HCT116 (cell line): Measurements from ENCODE around the gene ZNFX1. TPM values are rescaled to one million over a fixed set of nuclear protein-coding genes. Genes with fewer than 3 reads are reported as not detected.

ENCODE experiments used
- ATAC-seq: fragments of 200-7000 bp; cut with Tn5 transposase; 2 replicates; pipeline ENCODE4 v1.9.1; 2020; ENCODE audit warnings: mild to moderate bottlenecking, moderate library complexity
- BruUV-seq: library from RNA; stranded (reverse); fragments of 400-500 nt; replicated peaks from 2 replicates; lab custom pipeline; 2021; lab: Mats Ljungman, UMichigan
- CTCF ChIA-PET: fragments of 300-600 bp; sonication (Branson Sonifier 250); formaldehyde crosslinking; loops from one replicate; lab custom pipeline; 2021; ENCODE audit warnings: antibody characterized with exemption; lab: Charles Lee
- POLR2A ChIA-PET: fragments of 300-600, 350-600 bp; sonication (Branson Sonifier 250); formaldehyde crosslinking; loops from one replicate; lab custom pipeline; 2021; ENCODE audit warnings: antibody characterized with exemption; lab: Charles Lee
- RAD21 ChIA-PET, 2 experiments: fragments of 300-600 bp; sonication (Branson Sonifier 250); formaldehyde crosslinking; loops; one replicate each; lab custom pipeline; 2023; ENCODE audit warnings: low total read pairs in 2 of 2; ENCODE audit not compliant: uncharacterized antibody in 2 of 2, unreplicated experiment in 2 of 2, low non-redundant PET in 1 of 2; lab: Charles Lee
- DNase-seq: peaks from one replicate; pipeline ENCODE4 v3.0.0-alpha.2; 2010; ENCODE audit warnings: low read depth, low spot score
- H2AFZ ChIP-seq: fragments of 200-600 bp; shearing (Covaris generic), sonication (generic); 2 replicates; pipeline ENCODE4 v1.6.1; 2017; ENCODE audit warnings: low read depth, mixed run types, mixed read lengths, antibody characterized with exemption, low read length; ENCODE audit not compliant: poor library complexity, severe bottlenecking
- H3K27ac ChIP-seq: 2 replicates; pipeline ENCODE4 v1.5.1; 2012; ENCODE audit warnings: low read depth, low read length
- H3K27me3 ChIP-seq: fragments of 200-600 bp; sonication (generic); 2 replicates; pipeline ENCODE4 v1.6.1; 2016; ENCODE audit warnings: mixed run types, low read length, mixed read lengths; ENCODE audit not compliant: insufficient read depth
- H3K36me3 ChIP-seq, 2 experiments: fragments of 200-500 bp in 1 of 2; fragments of 200-600 bp in 1 of 2; sonication (Bioruptor generic) in 1 of 2; sonication (generic) in 1 of 2; 2 replicates each; pipeline versions ENCODE4 v1.5.1 to v1.6.1; 2014 to 2016; ENCODE audit warnings: low read length in 2 of 2, inconsistent platforms in 1 of 2, mixed read lengths in 1 of 2, mixed run types in 1 of 2; ENCODE audit not compliant: insufficient read depth in 2 of 2, control insufficient read depth in 1 of 2
- H3K4me1 ChIP-seq, 2 experiments: fragments of 200-600 bp in 1 of 2; sonication (generic) in 1 of 2; 2 replicates each; pipeline versions ENCODE4 v1.5.1 to v1.6.1; 2012 to 2017; ENCODE audit warnings: low read length in 2 of 2, inconsistent platforms in 1 of 2, mild to moderate bottlenecking in 1 of 2, mixed read lengths in 1 of 2, mixed run types in 1 of 2, moderate library complexity in 1 of 2; ENCODE audit not compliant: insufficient read depth in 2 of 2, control insufficient read depth in 1 of 2
- H3K4me2 ChIP-seq: fragments of 200-600 bp; sonication (generic); 2 replicates; pipeline ENCODE4 v1.6.1; 2017; ENCODE audit warnings: mixed run types, low read length, mixed read lengths
- H3K4me3 ChIP-seq, 2 experiments: fragments of 200-600 bp in 1 of 2; sonication (generic) in 1 of 2; replicated peaks in 1 of 2; 2 replicates each; pipeline ENCODE4 v1.5.1; 2011 to 2016; ENCODE audit warnings: low read length in 2 of 2, control low read depth in 1 of 2, low read depth in 1 of 2, mild to moderate bottlenecking in 1 of 2, mixed read lengths in 1 of 2, mixed run types in 1 of 2
- H3K79me2 ChIP-seq: fragments of 200-600 bp; sonication (generic); 2 replicates; pipeline ENCODE4 v1.6.1; 2017; ENCODE audit warnings: mild to moderate bottlenecking, mixed run types, low read length, moderate library complexity, mixed read lengths; ENCODE audit not compliant: insufficient read depth
- H3K9ac ChIP-seq: fragments of 200-600 bp; sonication (generic); 2 replicates; pipeline ENCODE4 v1.6.1; 2016; ENCODE audit warnings: low read length, mixed read lengths
- H3K9me2 ChIP-seq: fragments of 200-600 bp; sonication (generic), shearing (Covaris generic); 2 replicates; pipeline ENCODE4 v1.6.1; 2017; ENCODE audit warnings: mixed run types, mild to moderate bottlenecking, moderate library complexity; ENCODE audit not compliant: insufficient read depth
- H3K9me3 ChIP-seq, 2 experiments: fragments of 200-500 bp in 1 of 2; fragments of 200-600 bp in 1 of 2; sonication (Bioruptor generic) in 1 of 2; sonication (generic) in 1 of 2; 2 replicates each; pipeline ENCODE4 v1.6.1; 2014 to 2017; ENCODE audit warnings: low read length in 2 of 2, mixed read lengths in 2 of 2, inconsistent platforms in 1 of 2, low read depth in 1 of 2, mild to moderate bottlenecking in 1 of 2, mixed run types in 1 of 2, moderate library complexity in 1 of 2; ENCODE audit not compliant: control insufficient read depth in 1 of 2, insufficient read depth in 1 of 2
- H4K20me1 ChIP-seq: fragments of 200-600 bp; sonication (generic), shearing (Covaris generic); 2 replicates; pipeline ENCODE4 v1.6.1; 2017; ENCODE audit warnings: mixed run types, mild to moderate bottlenecking, moderate library complexity; ENCODE audit not compliant: insufficient read depth
- CTCF ChIP-seq, 3 experiments: fragments of 200-600 bp in 1 of 3; sonication (generic) in 1 of 3; IDR thresholded peaks in 2 of 3; conservative IDR thresholded peaks in 1 of 3; 2 replicates each; pipeline ENCODE4 v1.5.1; 2012 to 2017; ENCODE audit warnings: low read depth in 2 of 3, low read length in 2 of 3, antibody characterized with exemption in 1 of 3, borderline replicate concordance in 1 of 3, control low read depth in 1 of 3, mild to moderate bottlenecking in 1 of 3, mixed read lengths in 1 of 3, mixed run types in 1 of 3, moderate library complexity in 1 of 3; ENCODE audit not compliant: insufficient read depth in 1 of 3
- EGR1 ChIP-seq: IDR thresholded peaks from 2 replicates; pipeline ENCODE4 v1.6.1; 2012; ENCODE audit warnings: low read depth
- EZH2 ChIP-seq: fragments of 200-600 bp; sonication (generic); IDR thresholded peaks from 2 replicates; pipeline ENCODE4 v1.6.1; 2017; ENCODE audit warnings: antibody characterized with exemption, mixed run types
- POLR2A ChIP-seq: IDR thresholded peaks from 2 replicates; pipeline ENCODE4 v1.7.0; 2011; ENCODE audit warnings: borderline replicate concordance; ENCODE audit not compliant: insufficient read depth, insufficient read length; ENCODE audit errors: extremely low read depth
- REST ChIP-seq: IDR thresholded peaks from 2 replicates; pipeline ENCODE4 v1.6.1; 2012; ENCODE audit warnings: low read depth
- SIN3A ChIP-seq: IDR thresholded peaks from 2 replicates; pipeline ENCODE4 v1.6.1; 2012; ENCODE audit warnings: low read depth
- ZFX ChIP-seq: fragments of 450-650 bp; IDR thresholded peaks from 2 replicates; pipeline ENCODE4 v1.6.1; 2017
- intact Hi-C: fragments of 100-400 bp; cut with micrococcal nuclease; formaldehyde crosslinking; loops from 2 replicates; pipeline ENCODE4 v1.10.0; 2022
- total RNA-seq: library from RNA; stranded (reverse); gene quantifications from one replicate; pipeline ENCODE4 v1.2.1, GENCODE V29; 2021; ENCODE audit not compliant: unreplicated experiment

Gene ZNFX1
- total RNA-seq, 1 experiment from 2014 or later = 24.1 TPM

- Histone ChIP-seq H3K9ac (no peak overlapping the region), H3K4me3 (no peak overlapping the region), H2AFZ (no peak overlapping the region), H3K79me2 (peaks cover 95% of the 10 kb centered on the region), H3K36me3 (peaks cover 49 to 69% of the 10 kb centered on the region in 2 experiments)
- CTCF ChIA-PET = no interaction called here
- ATAC-seq = no peak
- TF ChIP-seq CTCF (IDR thresholded peaks at IDR 0.05 in 2 of 3, conservative IDR thresholded peaks at IDR 0.05 in 1 of 3; ENCODE audit: borderline replicate concordance in 1 of 3, insufficient read depth in 1 of 3, low read depth in 2 of 3, low read length in 2 of 3) = no peak
- no peak for TF ChIP-seq EGR1
- no peak for TF ChIP-seq SIN3A
- no peak for TF ChIP-seq EZH2
- TF ChIP-seq ZFX = no peak
- TF ChIP-seq POLR2A = no peak
- no peak for TF ChIP-seq REST
- TF ChIP-seq, all 23 proteins: peak for 0
- intact Hi-C loops = no loop called here
- no peaks in the 10 kb centered on the region for H3K9me3 ChIP-seq
- no peaks in the 10 kb centered on the region for H3K27me3 ChIP-seq
- ChIA-PET POLR2A (interaction anchor here (0.7 kb wide), 1 partner anchor 560 kb away, joined by 3 read pairs; no protein-coding TSS in a partner anchor), RAD21 (no interaction called here)
- no peak overlapping the region for H3K27ac ChIP-seq
- H3K9me2 ChIP-seq = no peaks in the 10 kb centered on the region
- H3K4me1 ChIP-seq = peaks cover 4% of the 10 kb centered on the region in 2 experiments
- no TSS peak for BruUV-seq
- no peak overlapping the region for H3K4me2 ChIP-seq
- H4K20me1 ChIP-seq = peaks cover 11% of the 10 kb centered on the region; the same call in 1 of the 2 replicates
- DNase-seq = no peak
Measured at GRCh38 chr20:49270736-49271135, 7.1 kb downstream of the ZNFX1 start.
